ENCODE results near the gene SLC26A6. TPM values are rescaled to one million over a fixed set of nuclear protein-coding genes. Genes with fewer than 3 reads are reported as not detected.

SLC26A6 gene
- total RNA-seq, 1 donor = 45.8 TPM

DNA sequence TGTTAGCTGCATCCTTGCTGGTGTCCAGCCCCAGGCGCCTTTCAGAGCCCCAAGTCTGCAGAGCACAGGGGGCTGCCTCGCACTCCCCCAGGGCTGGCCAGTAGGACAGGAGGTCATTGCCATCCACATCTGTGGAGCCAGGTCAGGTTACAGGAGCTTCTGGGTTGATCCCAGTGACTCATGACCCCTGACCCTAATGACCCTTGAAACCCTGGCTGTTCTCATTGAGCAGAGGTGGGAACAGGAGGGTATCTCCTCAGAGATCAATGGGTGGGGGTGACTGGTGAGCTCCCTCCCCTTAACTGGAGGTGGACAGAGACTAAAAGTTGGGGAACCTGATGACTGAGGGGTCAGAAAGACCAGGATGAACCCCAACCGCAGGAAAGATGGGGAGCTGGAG is 6.1 kb upstream of the SLC26A6 start:
- no peak overlapping the region for H3K4me3 ChIP-seq (ENCODE audit: low read depth, low read length)
- no peak for DNase-seq (ENCODE audit: low read depth)
- TF ChIP-seq, protein P1, sequence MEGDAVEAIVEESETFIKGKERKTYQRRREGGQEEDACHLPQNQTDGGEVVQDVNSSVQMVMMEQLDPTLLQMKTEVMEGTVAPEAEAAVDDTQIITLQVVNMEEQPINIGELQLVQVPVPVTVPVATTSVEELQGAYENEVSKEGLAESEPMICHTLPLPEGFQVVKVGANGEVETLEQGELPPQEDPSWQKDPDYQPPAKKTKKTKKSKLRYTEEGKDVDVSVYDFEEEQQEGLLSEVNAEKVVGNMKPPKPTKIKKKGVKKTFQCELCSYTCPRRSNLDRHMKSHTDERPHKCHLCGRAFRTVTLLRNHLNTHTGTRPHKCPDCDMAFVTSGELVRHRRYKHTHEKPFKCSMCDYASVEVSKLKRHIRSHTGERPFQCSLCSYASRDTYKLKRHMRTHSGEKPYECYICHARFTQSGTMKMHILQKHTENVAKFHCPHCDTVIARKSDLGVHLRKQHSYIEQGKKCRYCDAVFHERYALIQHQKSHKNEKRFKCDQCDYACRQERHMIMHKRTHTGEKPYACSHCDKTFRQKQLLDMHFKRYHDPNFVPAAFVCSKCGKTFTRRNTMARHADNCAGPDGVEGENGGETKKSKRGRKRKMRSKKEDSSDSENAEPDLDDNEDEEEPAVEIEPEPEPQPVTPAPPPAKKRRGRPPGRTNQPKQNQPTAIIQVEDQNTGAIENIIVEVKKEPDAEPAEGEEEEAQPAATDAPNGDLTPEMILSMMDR (IDR thresholded peaks at IDR 0.05; ENCODE audit: insufficient read depth, low read depth, low read length) = no peak

DNA sequence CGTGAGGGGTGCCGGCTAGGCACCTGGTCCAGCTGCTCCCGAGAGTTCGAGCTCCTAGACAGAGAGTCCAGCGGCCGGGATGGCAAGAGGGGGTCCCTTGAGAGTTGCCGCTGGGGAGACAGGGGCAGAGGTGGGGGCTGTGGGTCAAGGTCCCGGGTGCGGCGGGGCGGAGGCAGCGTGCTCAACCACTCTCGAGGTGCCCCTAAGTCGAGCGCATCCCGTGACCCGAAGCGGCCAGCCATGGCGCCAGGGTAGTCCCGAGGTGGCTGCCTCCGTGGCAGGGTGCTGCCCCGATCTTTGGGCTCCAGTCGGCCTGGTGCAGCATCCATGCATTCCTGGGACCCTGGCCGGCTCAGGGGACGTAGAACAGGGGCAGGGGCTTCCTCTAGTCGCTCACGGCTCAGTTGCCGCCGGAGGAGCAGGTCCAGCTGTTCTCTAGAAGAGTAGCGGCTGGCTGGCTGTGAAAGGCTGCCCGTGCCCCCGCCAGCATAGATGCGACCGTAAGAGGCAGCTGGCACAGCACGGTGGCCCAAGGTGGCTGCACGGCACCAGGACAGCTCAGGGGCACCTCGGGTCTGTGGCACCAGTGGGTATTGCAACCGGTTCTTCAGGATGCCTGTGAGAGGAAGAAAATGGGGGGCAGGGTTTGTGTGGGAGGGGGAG is 4.8 kb upstream of the SLC26A6 start:
- DNase-seq (ENCODE audit: low read depth) = no peak
- TF ChIP-seq, protein P1 (IDR thresholded peaks at IDR 0.05; ENCODE audit: insufficient read depth, low read depth, low read length) = no peak
- no peak overlapping the region for H3K4me3 ChIP-seq (ENCODE audit: low read depth, low read length)

DNA sequence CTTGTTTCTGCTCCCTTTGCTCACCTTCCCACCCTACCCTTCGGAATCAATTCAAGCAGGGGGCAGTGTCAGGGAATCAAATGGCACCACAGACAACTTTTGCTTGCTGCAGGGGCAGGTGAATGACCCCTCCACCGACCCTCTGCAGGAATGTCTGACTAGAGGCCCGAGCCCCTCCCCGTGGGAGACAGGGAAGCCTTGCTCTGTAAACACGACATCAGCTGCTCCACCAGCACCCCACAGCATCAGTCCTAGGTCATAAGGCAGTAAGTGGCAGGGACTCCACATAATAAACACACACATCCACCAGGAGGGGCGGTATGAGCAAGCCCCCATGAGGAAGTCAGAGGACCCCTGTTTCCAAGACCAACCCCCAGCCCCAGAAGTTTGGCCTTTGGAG is 2.0 kb upstream of the SLC26A6 start:
- DNase-seq (ENCODE audit: low read depth) = no peak
- TF ChIP-seq, protein P1 (IDR thresholded peaks at IDR 0.05; ENCODE audit: insufficient read depth, low read depth, low read length) = no peak
- no peak overlapping the region for H3K4me3 ChIP-seq (ENCODE audit: low read depth, low read length)

DNA sequence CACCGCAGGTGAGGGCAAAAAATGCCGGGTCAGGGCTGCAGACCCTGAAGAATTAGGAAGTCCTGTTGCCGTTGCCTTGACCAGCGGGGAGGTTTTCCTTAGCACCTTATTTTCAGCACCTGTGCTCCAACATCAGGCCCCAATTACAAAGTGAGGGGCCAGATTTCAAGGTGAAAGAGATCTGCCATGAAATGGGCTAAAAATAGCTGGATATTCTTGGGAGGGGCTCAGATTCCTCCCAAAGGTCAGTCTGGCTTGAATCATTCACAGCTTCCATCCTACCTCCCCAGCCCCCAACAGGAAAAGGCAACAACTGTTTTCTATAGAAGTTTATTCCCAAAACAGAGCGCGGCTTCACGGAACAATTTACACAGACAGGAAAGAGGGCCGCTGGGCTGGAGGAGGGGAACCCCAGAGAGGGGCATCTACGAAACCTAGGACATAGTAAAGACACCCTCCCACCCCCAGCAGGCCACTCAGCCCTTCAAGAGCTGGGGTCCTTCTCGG is 941 bp upstream of the SLC26A6 start:
- no peak for DNase-seq (ENCODE audit: low read depth)
- TF ChIP-seq, protein P1 (IDR thresholded peaks at IDR 0.05; ENCODE audit: insufficient read depth, low read depth, low read length) = no peak
- H3K4me3 ChIP-seq (ENCODE audit: low read depth, low read length) = peak overlapping the region; percentile 97

DNA sequence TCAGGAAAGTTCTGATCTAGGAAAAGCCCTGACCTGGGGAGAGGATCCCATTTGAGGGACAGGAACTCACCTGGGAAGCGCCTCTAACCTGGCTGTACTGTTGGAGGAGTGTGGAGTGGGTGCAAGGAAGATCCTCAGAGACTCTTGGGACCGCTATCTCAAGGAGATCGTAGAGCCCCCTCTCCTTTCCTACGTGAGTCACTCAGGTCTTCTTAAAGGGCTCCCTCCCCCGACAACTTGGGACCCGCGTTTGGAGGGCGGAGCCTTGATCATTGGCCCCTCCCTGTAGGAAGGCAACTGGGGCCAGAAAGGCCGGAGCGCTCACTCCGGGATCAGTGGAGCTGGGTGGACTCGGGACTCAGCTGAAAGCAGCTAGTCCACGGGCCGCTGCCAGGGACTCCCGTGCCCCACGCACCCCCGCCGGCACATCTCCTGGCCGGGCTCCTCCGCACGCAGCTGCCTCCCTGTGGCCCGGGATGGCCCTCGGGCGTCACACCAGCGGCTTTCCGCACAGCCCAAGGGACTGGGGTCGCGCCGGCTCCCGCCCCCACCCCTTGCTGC is 520 bp downstream of the SLC26A6 start:
- DNase-seq (ENCODE audit: low read depth) = peak; percentile 56
- TF ChIP-seq, protein P1 (IDR thresholded peaks at IDR 0.05; ENCODE audit: insufficient read depth, low read depth, low read length) = no peak
- H3K4me3 ChIP-seq (ENCODE audit: low read depth, low read length) = peak overlapping the region; percentile 97

DNA sequence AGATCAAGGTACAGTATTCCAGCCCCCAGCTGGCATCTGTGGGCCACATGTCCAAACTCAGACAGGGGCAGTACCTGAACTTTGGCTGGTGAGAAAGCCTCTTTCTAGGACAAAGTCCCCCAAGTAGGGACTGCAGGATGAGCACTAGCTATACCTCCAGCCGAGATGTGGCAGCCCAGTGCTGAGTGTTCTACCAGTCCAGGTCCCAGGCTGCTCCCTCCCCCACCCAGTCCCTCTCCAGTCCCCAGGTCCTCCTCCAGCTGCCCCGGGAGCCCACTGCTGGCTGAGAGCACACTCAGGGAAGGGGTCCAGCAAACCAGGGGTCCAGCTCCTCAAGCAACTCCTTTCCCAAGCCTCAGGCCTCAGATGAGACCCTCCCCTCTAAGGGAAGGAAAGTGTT is 1.5 kb downstream of the SLC26A6 start:
- no peak for DNase-seq (ENCODE audit: low read depth)
- TF ChIP-seq, protein P1 (IDR thresholded peaks at IDR 0.05; ENCODE audit: insufficient read depth, low read depth, low read length) = no peak
- H3K4me3 ChIP-seq (ENCODE audit: low read depth, low read length) = peak overlapping the region; percentile 97

Data from fibroblast of villous mesenchyme (primary cell).